IPS-18a (cell line): ENCODE measurements around the gene PLA2G2C.

Experiments
- H3K27ac ChIP-seq: one replicate; pipeline ENCODE4 v1.5.1; 2013; ENCODE audit warnings: low read length
- H3K27me3 ChIP-seq: one replicate; pipeline ENCODE4 v1.6.1; 2013; ENCODE audit warnings: mild to moderate bottlenecking, low read length; ENCODE audit not compliant: control insufficient read depth, insufficient read depth
- H3K36me3 ChIP-seq: one replicate; pipeline ENCODE4 v1.6.1; 2013; ENCODE audit warnings: low read depth, low read length; ENCODE audit not compliant: control insufficient read depth
- H3K4me1 ChIP-seq: one replicate; pipeline ENCODE4 v1.6.1; 2013; ENCODE audit warnings: low read depth, low read length; ENCODE audit not compliant: control insufficient read depth
- H3K4me3 ChIP-seq: one replicate; pipeline ENCODE4 v1.5.1; 2013; ENCODE audit warnings: low read length
- H3K9ac ChIP-seq: one replicate; pipeline ENCODE4 v1.6.1; 2013; ENCODE audit warnings: mild to moderate bottlenecking, low read length, moderate library complexity
- H3K9me3 ChIP-seq: one replicate; pipeline ENCODE4 v1.6.1; 2013; ENCODE audit warnings: low read depth, low read length; ENCODE audit not compliant: control insufficient read depth

PLA2G2C gene

GRCh38 chr1:20119347-20119746 lies 67.0 kb downstream of the PLA2G2C start, which contains the start of gene PLA2G2D:
Gene PLA2G2D (minus strand): TSS chr1:20119536. CDS start chr1:20119498, 38 bp downstream.
- H3K9ac ChIP-seq: no peak within 1 kb of the TSS
- H3K4me1 ChIP-seq: peaks cover 4% of the 10 kb centered on the region
- no peaks in the 10 kb centered on the region for H3K9me3 ChIP-seq
- H3K4me3 ChIP-seq: no peak within 1 kb of the TSS
- no peaks in the 10 kb centered on the region for H3K27me3 ChIP-seq
- no peak within 1 kb of the TSS for H3K27ac ChIP-seq
- no peaks in the 10 kb centered on the region for H3K36me3 ChIP-seq

GRCh38 chr1:20117236-20117635 lies 69.1 kb downstream of the PLA2G2C start:
- Histone ChIP-seq H3K4me3 (no peak overlapping the region), H3K4me1 (peaks cover 8% of the 10 kb centered on the region), H3K9me3 (no peaks in the 10 kb centered on the region), H3K9ac (no peak overlapping the region), H3K36me3 (no peaks in the 10 kb centered on the region), H3K27me3 (no peaks in the 10 kb centered on the region), H3K27ac (no peak overlapping the region)

DNA sequence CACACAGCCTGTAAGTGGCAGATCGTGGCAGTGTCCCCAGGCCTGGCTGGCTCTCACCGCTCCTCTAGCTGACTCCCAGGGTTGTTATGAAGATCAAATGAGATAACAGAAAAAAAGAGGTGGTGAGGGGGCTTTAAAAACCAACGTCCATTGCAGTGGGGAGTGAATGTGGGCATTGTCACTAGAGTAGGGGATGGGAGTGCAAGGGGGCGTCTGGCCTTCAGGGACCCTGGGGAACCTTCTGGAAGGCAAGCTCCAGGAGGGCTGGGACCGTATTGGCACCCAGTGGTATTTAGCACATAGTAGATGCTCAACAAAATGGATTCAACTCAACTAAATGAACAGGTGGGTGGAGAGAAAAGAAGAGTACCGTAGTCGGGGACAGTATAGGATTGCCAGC lies 70.4 kb downstream of the PLA2G2C start:
- no peak overlapping the region for H3K9ac ChIP-seq
- H3K4me1 ChIP-seq: peaks cover 8% of the 10 kb centered on the region

GRCh38 chr1:20115479-20115878 lies 70.8 kb downstream of the PLA2G2C start:
- no peaks in the 10 kb centered on the region for H3K27me3 ChIP-seq
- no peak overlapping the region for H3K4me3 ChIP-seq
- H3K9me3 ChIP-seq: no peaks in the 10 kb centered on the region
- peaks cover 8% of the 10 kb centered on the region for H3K4me1 ChIP-seq
- H3K27ac ChIP-seq: no peak overlapping the region
- H3K36me3 ChIP-seq: no peaks in the 10 kb centered on the region
- no peak overlapping the region for H3K9ac ChIP-seq

More for the DNA sequence above, 70.4 kb downstream of the PLA2G2C start:
- no peak overlapping the region for H3K4me3 ChIP-seq
- no peaks in the 10 kb centered on the region for H3K36me3 ChIP-seq
- no peak overlapping the region for H3K27ac ChIP-seq
- H3K27me3 ChIP-seq: no peaks in the 10 kb centered on the region
- no peaks in the 10 kb centered on the region for H3K9me3 ChIP-seq

- Histone ChIP-seq H3K36me3 (no peaks in the 10 kb centered on the region), H3K9ac (no peak overlapping the region), H3K27me3 (no peaks in the 10 kb centered on the region), H3K9me3 (no peaks in the 10 kb centered on the region), H3K4me1 (peaks cover 8% of the 10 kb centered on the region), H3K27ac (no peak overlapping the region), H3K4me3 (no peak overlapping the region)
Observed at GRCh38 chr1:20114021-20114648, 72.2 kb downstream of the PLA2G2C start.
